HG02610 (cell line): Measurements from ENCODE around the gene PODNL1.
A peak's percentile ranks its signal among the peaks of the same experiment; 100 is the strongest.

Experiments used
- ATAC-seq: cut with Tn5 transposase; IDR thresholded peaks from one replicate; pipeline ENCODE4 v1.9.1; 2021; ENCODE audit warnings: mild to moderate bottlenecking, moderate library complexity; ENCODE audit not compliant: unreplicated experiment

Gene PODNL1

GRCh38 chr19:13938301-13939064 lies at the start of gene PODNL1:
Gene PODNL1 (minus strand): TSS chr19:13938417. CDS start chr19:13938181, 236 bp downstream.
- no peak for ATAC-seq

- no peak for ATAC-seq
Observed at GRCh38 chr19:13987101-13987890, 49.1 kb upstream of the PODNL1 start.

- peak; percentile 78 for ATAC-seq
Observed at GRCh38 chr19:13986348-13986904, 48.2 kb upstream of the PODNL1 start.

- ATAC-seq = peak; percentile 8
Observed at GRCh38 chr19:13985771-13986347, 47.6 kb upstream of the PODNL1 start.

- no peak for ATAC-seq
Observed at GRCh38 chr19:13984875-13985741, 46.9 kb upstream of the PODNL1 start.

- ATAC-seq = no peak
Observed at GRCh38 chr19:13984186-13984585, 46.0 kb upstream of the PODNL1 start.

GRCh38 chr19:13983213-13983889 lies 45.1 kb upstream of the PODNL1 start:
- ATAC-seq = no peak

- ATAC-seq = no peak
Observed at GRCh38 chr19:13982773-13983172, 44.6 kb upstream of the PODNL1 start.

- ATAC-seq = no peak
Observed at GRCh38 chr19:13981988-13982501, 43.8 kb upstream of the PODNL1 start.

- ATAC-seq = no peak
Observed at GRCh38 chr19:13981467-13981866, 43.2 kb upstream of the PODNL1 start.

- ATAC-seq = no peak
Observed at GRCh38 chr19:13981021-13981420, 42.8 kb upstream of the PODNL1 start.

GRCh38 chr19:13980340-13980739 lies 42.1 kb upstream of the PODNL1 start:
- no peak for ATAC-seq

GRCh38 chr19:13979686-13980085 lies 41.5 kb upstream of the PODNL1 start:
- ATAC-seq = no peak

- ATAC-seq = no peak
Observed at GRCh38 chr19:13979244-13979615, 41.0 kb upstream of the PODNL1 start.

- no peak for ATAC-seq
Observed at GRCh38 chr19:13978351-13979243, 40.4 kb upstream of the PODNL1 start.

GRCh38 chr19:13977803-13978202 lies 39.6 kb upstream of the PODNL1 start:
- no peak for ATAC-seq

- no peak for ATAC-seq
Observed at GRCh38 chr19:13976446-13976845, 38.2 kb upstream of the PODNL1 start.

GRCh38 chr19:13975870-13976269 lies 37.7 kb upstream of the PODNL1 start:
- no peak for ATAC-seq

- no peak for ATAC-seq
Observed at GRCh38 chr19:13974073-13974472, 35.9 kb upstream of the PODNL1 start.
